Activated CD4-positive, alpha-beta T cell treated with anti-CD3 and anti-CD28 coated beads, Interleukin-2, amount 10 ng/mL, durations not matched to agents 7 days and 5 days (primary cell): ENCODE data around the gene ILF3. TPM values are rescaled to one million over a fixed set of nuclear protein-coding genes. Genes with fewer than 3 reads are reported as not detected.

Source experiments
- CTCF ChIA-PET: fragments of 350-600 bp; sonication (Branson Sonifier 250); formaldehyde crosslinking; loops from one replicate; lab custom pipeline; 2021; ENCODE audit warnings: antibody characterized with exemption; lab: Charles Lee
- POLR2A ChIA-PET: fragments of 350-600 bp; sonication (Branson Sonifier 250); formaldehyde crosslinking; loops from one replicate; lab custom pipeline; 2021; ENCODE audit warnings: antibody characterized with exemption; lab: Charles Lee
- DNase-seq: peaks from one replicate; pipeline ENCODE4 v3.0.0-alpha.2; 2020
- H3K27ac Mint-ChIP-seq: one replicate; pipeline ENCODE4 v1.8.0; 2021; ENCODE audit warnings: mild to moderate bottlenecking, moderate library complexity, mixed read lengths
- H3K27me3 Mint-ChIP-seq: one replicate; pipeline ENCODE4 v1.8.0; 2021; ENCODE audit warnings: mixed read lengths
- H3K36me3 Mint-ChIP-seq: one replicate; pipeline ENCODE4 v1.8.0; 2021; ENCODE audit warnings: low read depth, mixed read lengths
- H3K4me1 Mint-ChIP-seq: one replicate; pipeline ENCODE4 v1.8.0; 2021; ENCODE audit warnings: mixed read lengths
- H3K4me3 Mint-ChIP-seq: one replicate; pipeline ENCODE4 v1.8.0; 2021; ENCODE audit warnings: mild to moderate bottlenecking, moderate library complexity, mixed read lengths
- H3K9me3 Mint-ChIP-seq: one replicate; pipeline ENCODE4 v1.8.0; 2021; ENCODE audit warnings: mixed read lengths
- microRNA-seq: library from miRNA; unstranded; fragments of <30 nt; microRNA quantifications from one replicate; pipeline ENCODE4 v1.2.0, GENCODE V29; 2021; ENCODE audit warnings: borderline microRNAs expressed, borderline replicate concordance
- total RNA-seq, 2 experiments: library from RNA; stranded (reverse); gene quantifications; one replicate each; pipeline ENCODE4 v1.2.3, GENCODE V29; 2021

ILF3 gene
- total RNA-seq, 2 experiments from 2014 or later: 385 to 389 TPM

DNA sequence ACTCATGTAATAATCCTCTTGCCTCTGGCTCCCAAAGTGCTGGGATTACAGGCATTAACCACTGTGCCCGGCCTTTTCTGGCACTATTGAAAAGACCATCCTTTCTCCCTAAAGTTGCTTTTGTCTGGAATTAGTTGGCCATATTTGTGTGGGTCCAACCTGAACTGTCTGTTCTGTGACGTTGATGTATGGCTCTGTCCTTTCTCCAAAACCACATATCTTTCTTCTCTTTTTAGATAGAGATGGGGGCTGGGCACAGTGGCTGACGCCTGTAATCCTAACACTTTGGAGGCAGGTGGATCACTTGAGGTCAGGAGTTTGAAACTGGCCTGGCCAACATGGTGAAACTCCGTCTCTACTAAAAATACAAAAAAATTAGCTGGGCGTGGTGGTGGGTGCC, 81.6 kb downstream of the ILF3 start:
- CTCF ChIA-PET: interaction anchor here (0.6 to 1.6 kb wide), 2 partner anchors 9 to 132 kb away, joined by 3 read pairs; no protein-coding TSS in a partner anchor
- Mint-ChIP-seq H3K4me1 (peaks cover 48% of the 10 kb centered on the region), H3K36me3 (peaks cover 42% of the 10 kb centered on the region), H3K27ac (no peak overlapping the region), H3K27me3 (no peaks in the 10 kb centered on the region), H3K4me3 (no peak overlapping the region), H3K9me3 (peaks cover 11% of the 10 kb centered on the region)
- POLR2A ChIA-PET: no interaction called here
- no peak for DNase-seq

- H3K4me1 Mint-ChIP-seq: peaks cover 48% of the 10 kb centered on the region
- ChIA-PET CTCF (interaction anchor here (0.6 to 1.6 kb wide), 3 partner anchors 9 to 131 kb away, joined by 3 to 4 read pairs (median 3); no protein-coding TSS in a partner anchor), POLR2A (no interaction called here)
- peaks cover 13% of the 10 kb centered on the region for H3K9me3 Mint-ChIP-seq
- peak overlapping the region; percentile 66 for H3K27ac Mint-ChIP-seq
- peaks cover 45% of the 10 kb centered on the region for H3K36me3 Mint-ChIP-seq
- no peak for DNase-seq
- H3K4me3 Mint-ChIP-seq: no peak overlapping the region
- no peaks in the 10 kb centered on the region for H3K27me3 Mint-ChIP-seq
Observed at GRCh38 chr19:10736189-10736588, 82.0 kb downstream of the ILF3 start.

DNA sequence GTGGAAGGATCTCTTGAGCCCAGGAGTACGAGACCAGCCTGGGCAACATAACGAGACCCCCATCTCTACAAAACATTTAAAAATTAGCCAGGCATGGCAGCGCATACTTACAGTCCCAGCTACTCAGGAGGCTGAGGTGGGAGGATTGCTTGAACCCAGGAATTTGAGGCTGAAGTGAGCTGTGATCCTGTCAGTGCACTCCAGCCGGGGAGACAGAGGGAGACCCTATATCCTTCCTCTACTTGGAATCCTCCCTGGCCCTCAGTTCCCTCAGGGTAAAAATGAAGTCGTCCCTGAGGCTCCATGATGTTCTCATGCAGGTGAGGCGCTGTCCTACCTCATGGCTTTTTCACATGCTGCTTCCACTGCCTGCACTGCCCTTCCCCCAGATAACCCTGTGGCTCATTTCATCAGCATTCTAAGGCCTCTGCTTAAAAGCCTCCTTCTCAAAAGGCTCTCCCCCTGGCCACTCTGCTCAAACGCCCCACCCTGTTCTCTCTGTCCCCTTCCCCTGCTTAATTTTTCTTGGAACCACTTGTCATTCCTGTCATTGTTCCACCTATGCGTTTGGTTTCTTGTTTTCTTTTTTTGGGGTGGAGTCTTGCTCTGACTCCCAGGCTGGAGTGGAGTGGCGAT, 82.9 kb downstream of the ILF3 start:
- peaks cover 13% of the 10 kb centered on the region for H3K9me3 Mint-ChIP-seq
- H3K27me3 Mint-ChIP-seq: no peaks in the 10 kb centered on the region
- H3K36me3 Mint-ChIP-seq: peaks cover 49% of the 10 kb centered on the region
- DNase-seq: no peak
- ChIA-PET CTCF (interaction anchor here (1.1 kb wide), 1 partner anchor 59 kb away, joined by 4 read pairs; no protein-coding TSS in a partner anchor), POLR2A (no interaction called here)
- H3K4me3 Mint-ChIP-seq: no peak overlapping the region
- peaks cover 46% of the 10 kb centered on the region for H3K4me1 Mint-ChIP-seq
- H3K27ac Mint-ChIP-seq: peak overlapping the region; percentile 57

DNA sequence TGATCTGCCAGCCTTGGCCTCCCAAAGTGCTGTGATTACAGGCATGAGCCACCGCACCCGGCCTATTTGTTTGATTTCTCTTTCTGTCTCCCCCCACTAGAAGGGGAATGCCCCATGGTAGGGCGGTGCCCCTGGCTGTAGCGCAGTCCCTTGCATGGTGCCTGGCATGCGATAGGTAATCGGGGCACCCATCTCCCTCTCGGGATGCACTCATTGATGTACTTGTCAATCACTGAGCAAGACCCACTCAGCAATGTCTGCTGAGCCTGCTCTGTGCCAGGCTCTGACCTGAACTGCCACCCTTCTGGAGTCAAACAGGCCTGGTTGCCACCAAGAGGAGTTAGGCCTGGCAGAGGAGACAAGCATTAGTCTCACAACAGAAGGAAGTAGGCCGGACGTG, 83.6 kb downstream of the ILF3 start:
- CTCF ChIA-PET: no interaction called here
- POLR2A ChIA-PET: no interaction called here
- H3K36me3 Mint-ChIP-seq: peaks cover 53% of the 10 kb centered on the region
- H3K4me3 Mint-ChIP-seq: no peak overlapping the region
- no peak for DNase-seq
- H3K4me1 Mint-ChIP-seq: peaks cover 47% of the 10 kb centered on the region
- H3K9me3 Mint-ChIP-seq: peaks cover 13% of the 10 kb centered on the region
- H3K27ac Mint-ChIP-seq: no peak overlapping the region
- H3K27me3 Mint-ChIP-seq: no peaks in the 10 kb centered on the region

DNA sequence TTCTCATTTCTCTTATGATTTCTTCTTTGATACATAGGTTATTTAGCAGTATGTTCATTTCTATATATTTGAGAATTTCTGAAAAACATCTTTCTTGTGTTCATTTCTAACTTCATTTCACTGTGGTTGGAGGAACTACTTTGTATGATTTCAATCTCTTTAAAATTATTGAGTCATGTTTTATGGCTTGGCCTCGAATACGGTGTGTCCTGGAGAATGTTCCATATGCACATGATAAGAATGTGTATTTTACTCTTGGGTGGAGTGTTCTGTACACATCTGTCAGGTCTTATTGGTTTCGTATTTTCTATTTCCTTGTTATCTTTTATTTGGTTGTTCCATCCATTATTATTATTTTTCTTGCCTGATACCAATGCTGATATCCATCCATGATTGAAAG, 86.7 kb downstream of the ILF3 start:
- H3K36me3 Mint-ChIP-seq: peaks cover 46% of the 10 kb centered on the region
- no peaks in the 10 kb centered on the region for H3K27me3 Mint-ChIP-seq

More for the DNA sequence above, 86.7 kb downstream of the ILF3 start:
- Mint-ChIP-seq H3K4me1 (peaks cover 50% of the 10 kb centered on the region), H3K9me3 (peaks cover 13% of the 10 kb centered on the region), H3K27ac (peak overlapping the region; percentile 41), H3K4me3 (no peak overlapping the region)
- DNase-seq: no peak
- POLR2A ChIA-PET: no interaction called here
- CTCF ChIA-PET: interaction anchor here (2.2 kb wide), 1 partner anchor 13 kb away, joined by 6 read pairs; no protein-coding TSS in a partner anchor

Small RNA genes lying within 50 kb of the gene (microRNA-seq; reads per million reads assigned to microRNA genes)
- gene MIR638: not detected

Other genes with a start within 250 kb of the ILF3 start
- 10 to 100 TPM; 12.7 to 14.3 TPM for gene PDE4A, start 233.8 kb upstream of the ILF3 start, total RNA-seq
- 10 to 100 TPM; 68.3 to 93.8 TPM for gene KEAP1, start 151.0 kb upstream of the ILF3 start, total RNA-seq
- not detected for gene S1PR5, start 136.9 kb upstream of the ILF3 start, total RNA-seq
- gene ATG4D, start 110.4 kb upstream of the ILF3 start, total RNA-seq: 10 to 100 TPM; 40.0 to 41.4 TPM
- 10 to 100 TPM; 68.1 to 78.4 TPM for gene KRI1, start 88.3 kb upstream of the ILF3 start, total RNA-seq
- gene CDKN2D, start 85.4 kb upstream of the ILF3 start, total RNA-seq: 10 to 100 TPM; 78.6 to 88.9 TPM
- not detected for gene AP1M2, start 67.0 kb upstream of the ILF3 start, total RNA-seq
- 100 to 1,000 TPM; 162 to 189 TPM for gene SLC44A2, start 28.8 kb upstream of the ILF3 start, total RNA-seq
- gene QTRT1, start 47.1 kb downstream of the ILF3 start, total RNA-seq: 10 to 100 TPM; 39.9 to 43.8 TPM
- 100 to 1,000 TPM; 268 to 270 TPM for gene DNM2, start 63.7 kb downstream of the ILF3 start, total RNA-seq
- gene TMED1, start 181.9 kb downstream of the ILF3 start, total RNA-seq: 10 to 100 TPM in 1 of 2 experiments, 1 to 10 TPM in 1; 8.6 to 11.2 TPM
- gene C19orf38, start 194.1 kb downstream of the ILF3 start, total RNA-seq: 1 to 10 TPM; 2.4 TPM
- gene CARM1, start 217.2 kb downstream of the ILF3 start, total RNA-seq: 10 to 100 TPM; 32.4 to 34.3 TPM